Measurements from ENCODE around the gene IFT43.

GRCh38 chr14:76129851-76130576 is 144.5 kb downstream of the IFT43 start:
- no peak for TF ChIP-seq CTCF (IDR thresholded peaks at IDR 0.05 in 2 of 3, conservative IDR thresholded peaks at IDR 0.05 in 1 of 3; ENCODE audit: control insufficient read depth in 2 of 3, extremely low read depth in 1 of 3, insufficient read depth in 1 of 3, low read depth in 3 of 3, low read length in 3 of 3)
- no peak for TF ChIP-seq NR2C2 (IDR thresholded peaks at IDR 0.05; ENCODE audit: borderline replicate concordance, control insufficient read depth, insufficient read length, low read depth)
- TF ChIP-seq EP300 (IDR thresholded peaks at IDR 0.05; ENCODE audit: borderline replicate concordance in 1 of 2, control insufficient read depth in 1 of 2, low read depth in 2 of 2, low read length in 2 of 2), result no peak
